ENCODE results near the gene AMN.

DNA sequence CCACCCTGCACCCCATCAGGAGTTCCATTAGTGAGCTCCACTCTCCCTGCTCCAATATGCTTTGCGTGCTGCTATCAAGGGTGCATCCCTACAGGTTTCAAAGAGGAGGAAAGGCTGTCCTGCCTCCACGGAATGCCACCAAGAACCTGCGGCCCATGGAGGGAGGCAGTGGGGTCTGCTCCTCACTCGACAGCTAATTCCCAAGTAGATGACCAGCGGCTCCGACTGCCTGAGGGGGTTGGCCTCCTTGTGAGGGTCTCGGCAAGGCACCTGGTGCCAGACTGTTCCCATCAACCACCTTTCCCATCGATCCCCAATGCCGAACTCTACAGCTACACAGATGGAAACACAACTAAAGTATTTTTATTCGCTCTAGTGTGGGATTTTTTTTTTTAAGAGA, 36.0 kb downstream of the AMN start:
- TF ChIP-seq, protein P1, sequence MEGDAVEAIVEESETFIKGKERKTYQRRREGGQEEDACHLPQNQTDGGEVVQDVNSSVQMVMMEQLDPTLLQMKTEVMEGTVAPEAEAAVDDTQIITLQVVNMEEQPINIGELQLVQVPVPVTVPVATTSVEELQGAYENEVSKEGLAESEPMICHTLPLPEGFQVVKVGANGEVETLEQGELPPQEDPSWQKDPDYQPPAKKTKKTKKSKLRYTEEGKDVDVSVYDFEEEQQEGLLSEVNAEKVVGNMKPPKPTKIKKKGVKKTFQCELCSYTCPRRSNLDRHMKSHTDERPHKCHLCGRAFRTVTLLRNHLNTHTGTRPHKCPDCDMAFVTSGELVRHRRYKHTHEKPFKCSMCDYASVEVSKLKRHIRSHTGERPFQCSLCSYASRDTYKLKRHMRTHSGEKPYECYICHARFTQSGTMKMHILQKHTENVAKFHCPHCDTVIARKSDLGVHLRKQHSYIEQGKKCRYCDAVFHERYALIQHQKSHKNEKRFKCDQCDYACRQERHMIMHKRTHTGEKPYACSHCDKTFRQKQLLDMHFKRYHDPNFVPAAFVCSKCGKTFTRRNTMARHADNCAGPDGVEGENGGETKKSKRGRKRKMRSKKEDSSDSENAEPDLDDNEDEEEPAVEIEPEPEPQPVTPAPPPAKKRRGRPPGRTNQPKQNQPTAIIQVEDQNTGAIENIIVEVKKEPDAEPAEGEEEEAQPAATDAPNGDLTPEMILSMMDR (IDR thresholded peaks at IDR 0.05): no peak
- no peak for TF ChIP-seq POLR2A (IDR thresholded peaks at IDR 0.05)
